Neural cell (in vitro differentiated cells): ENCODE results near the gene NEFH.

ENCODE experiments used
- CTCF ChIP-seq: fragments of 450-650 bp; IDR thresholded peaks from 2 replicates; pipeline ENCODE4 v1.5.1; 2014; ENCODE audit warnings: antibody characterized with exemption, mild to moderate bottlenecking, moderate library complexity; ENCODE audit not compliant: poor library complexity, severe bottlenecking
- EP300 ChIP-seq: fragments of 450-650 bp; conservative IDR thresholded peaks from 2 replicates; pipeline ENCODE4 v1.6.1; 2014; ENCODE audit warnings: antibody characterized with exemption, mild to moderate bottlenecking, moderate library complexity; ENCODE audit not compliant: poor library complexity, severe bottlenecking
- EZH2 ChIP-seq: fragments of 200-600, 300-800 bp; shearing (Covaris generic), sonication (generic); IDR thresholded peaks from 2 replicates; pipeline ENCODE4 v1.6.1; 2014; ENCODE audit warnings: antibody characterized with exemption, low read length, borderline replicate concordance, mild to moderate bottlenecking; ENCODE audit not compliant: insufficient read depth, poor library complexity, severe bottlenecking
- MXI1 ChIP-seq: fragments of 450-650 bp; conservative IDR thresholded peaks from 2 replicates; pipeline ENCODE4 v1.6.1; 2014; ENCODE audit warnings: antibody characterized with exemption, mild to moderate bottlenecking; ENCODE audit not compliant: poor library complexity, severe bottlenecking
- POLR2AphosphoS5 ChIP-seq: IDR thresholded peaks from 2 replicates; pipeline ENCODE4 v1.6.1; 2012
- REST ChIP-seq: IDR thresholded peaks from 2 replicates; pipeline ENCODE4 v1.6.1; 2012; ENCODE audit warnings: borderline replicate concordance

- no peak for TF ChIP-seq CTCF
- TF ChIP-seq POLR2AphosphoS5 = no peak
- TF ChIP-seq EZH2 = no peak
- no peak for TF ChIP-seq EP300
- TF ChIP-seq REST = no peak
- TF ChIP-seq MXI1 = no peak
Measured at GRCh38 chr22:29481265-29482000, 1.4 kb downstream of the NEFH start.
